ENCODE data around the gene TRAPPC5. TPM values are rescaled to one million over a fixed set of nuclear protein-coding genes. Genes with fewer than 3 reads are reported as not detected.

The TRAPPC5 gene
- total RNA-seq, 1 donor from 2014 or later: 116 TPM

DNA sequence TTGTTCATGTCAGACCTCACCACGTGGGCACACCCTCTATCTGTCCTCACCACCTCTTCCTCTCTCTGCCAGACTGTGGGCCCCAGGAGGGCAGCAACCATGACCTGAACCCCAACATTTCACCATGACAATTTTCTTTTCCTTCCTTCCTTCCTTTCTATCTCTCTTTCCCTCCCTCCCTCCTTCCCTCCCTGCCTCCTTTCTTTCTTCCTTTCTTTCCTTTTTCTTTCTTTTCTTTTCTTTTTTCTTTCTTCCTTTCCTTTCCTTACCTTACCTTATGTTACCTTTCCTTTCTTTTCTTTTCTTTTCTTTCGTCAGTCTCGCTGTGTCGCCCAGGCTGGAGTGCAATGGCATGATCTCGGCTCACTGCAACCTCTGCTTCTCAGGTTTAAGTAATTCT lies 30.0 kb downstream of the TRAPPC5 start:
- Histone ChIP-seq H3K36me3 (no peaks in the 10 kb centered on the region), H3K27ac (replicated peaks) (no peak overlapping the region), H3K9me3 (replicated peaks) (no peaks in the 10 kb centered on the region), H3K4me3 (no peak overlapping the region), H3K4me1 (no peaks in the 10 kb centered on the region), H3K27me3 (ENCODE audit: low read depth) (peaks cover 15% of the 10 kb centered on the region)
- intact Hi-C loops (cut with micrococcal nuclease): no loop called here
- no peak for DNase-seq
- TF ChIP-seq, protein P1, sequence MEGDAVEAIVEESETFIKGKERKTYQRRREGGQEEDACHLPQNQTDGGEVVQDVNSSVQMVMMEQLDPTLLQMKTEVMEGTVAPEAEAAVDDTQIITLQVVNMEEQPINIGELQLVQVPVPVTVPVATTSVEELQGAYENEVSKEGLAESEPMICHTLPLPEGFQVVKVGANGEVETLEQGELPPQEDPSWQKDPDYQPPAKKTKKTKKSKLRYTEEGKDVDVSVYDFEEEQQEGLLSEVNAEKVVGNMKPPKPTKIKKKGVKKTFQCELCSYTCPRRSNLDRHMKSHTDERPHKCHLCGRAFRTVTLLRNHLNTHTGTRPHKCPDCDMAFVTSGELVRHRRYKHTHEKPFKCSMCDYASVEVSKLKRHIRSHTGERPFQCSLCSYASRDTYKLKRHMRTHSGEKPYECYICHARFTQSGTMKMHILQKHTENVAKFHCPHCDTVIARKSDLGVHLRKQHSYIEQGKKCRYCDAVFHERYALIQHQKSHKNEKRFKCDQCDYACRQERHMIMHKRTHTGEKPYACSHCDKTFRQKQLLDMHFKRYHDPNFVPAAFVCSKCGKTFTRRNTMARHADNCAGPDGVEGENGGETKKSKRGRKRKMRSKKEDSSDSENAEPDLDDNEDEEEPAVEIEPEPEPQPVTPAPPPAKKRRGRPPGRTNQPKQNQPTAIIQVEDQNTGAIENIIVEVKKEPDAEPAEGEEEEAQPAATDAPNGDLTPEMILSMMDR (IDR thresholded peaks at IDR 0.05; ENCODE audit: borderline replicate concordance): no peak

DNA sequence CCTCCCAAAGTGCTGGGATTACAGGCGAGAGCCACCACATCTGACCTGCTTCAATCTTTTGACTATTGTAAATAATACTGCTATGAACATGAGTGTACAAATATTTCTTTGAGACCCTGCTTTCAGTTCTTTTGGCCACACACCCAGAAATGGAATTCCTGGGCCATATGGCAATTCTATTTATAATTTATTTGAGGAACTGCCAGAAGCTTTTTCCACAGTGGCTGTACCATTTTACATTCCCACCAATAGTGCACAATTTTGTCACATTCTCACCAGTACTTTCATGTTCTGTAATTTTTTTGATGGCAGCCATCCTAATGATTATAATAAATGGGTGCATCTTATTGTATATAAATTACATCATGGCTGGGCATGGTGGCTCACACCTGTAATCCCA lies 35.0 kb downstream of the TRAPPC5 start:
- TF ChIP-seq, protein P1 (IDR thresholded peaks at IDR 0.05; ENCODE audit: borderline replicate concordance): no peak
- no peak overlapping the region for H3K4me3 ChIP-seq
- H3K4me1 ChIP-seq: no peaks in the 10 kb centered on the region
- peaks cover 33% of the 10 kb centered on the region for H3K27me3 ChIP-seq (ENCODE audit: low read depth)
- intact Hi-C loops (cut with micrococcal nuclease): no loop called here
- peaks cover 16% of the 10 kb centered on the region for H3K9me3 ChIP-seq (replicated peaks)
- DNase-seq: no peak
- H3K36me3 ChIP-seq: no peaks in the 10 kb centered on the region
- H3K27ac ChIP-seq (replicated peaks): no peak overlapping the region

DNA sequence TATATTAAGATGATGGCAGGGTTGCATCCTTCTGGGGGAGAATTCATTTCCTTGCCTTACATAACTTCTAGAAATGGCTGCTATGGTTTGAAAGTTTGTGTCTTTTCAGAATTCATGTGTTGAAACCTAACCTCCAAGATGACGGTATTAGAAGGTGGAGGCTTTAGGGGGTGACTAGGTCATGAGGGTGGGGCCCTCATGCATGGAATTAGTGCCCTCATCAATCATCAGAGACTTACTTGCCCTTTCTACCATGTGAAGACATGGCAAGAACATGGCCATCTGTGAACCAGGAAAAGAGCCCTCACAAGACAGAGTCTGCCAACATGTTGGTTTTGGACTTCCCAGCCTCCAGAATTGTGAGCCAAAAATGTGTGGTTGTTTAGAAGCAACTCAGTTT lies 36.1 kb downstream of the TRAPPC5 start:
- Histone ChIP-seq H3K4me1 (no peaks in the 10 kb centered on the region), H3K27ac (replicated peaks) (no peak overlapping the region), H3K9me3 (replicated peaks) (peaks cover 16% of the 10 kb centered on the region), H3K27me3 (ENCODE audit: low read depth) (peaks cover 37% of the 10 kb centered on the region), H3K36me3 (no peaks in the 10 kb centered on the region), H3K4me3 (no peak overlapping the region)
- no peak for DNase-seq
- TF ChIP-seq, protein P1 (IDR thresholded peaks at IDR 0.05; ENCODE audit: borderline replicate concordance): no peak
- intact Hi-C loops (cut with micrococcal nuclease): no loop called here

DNA sequence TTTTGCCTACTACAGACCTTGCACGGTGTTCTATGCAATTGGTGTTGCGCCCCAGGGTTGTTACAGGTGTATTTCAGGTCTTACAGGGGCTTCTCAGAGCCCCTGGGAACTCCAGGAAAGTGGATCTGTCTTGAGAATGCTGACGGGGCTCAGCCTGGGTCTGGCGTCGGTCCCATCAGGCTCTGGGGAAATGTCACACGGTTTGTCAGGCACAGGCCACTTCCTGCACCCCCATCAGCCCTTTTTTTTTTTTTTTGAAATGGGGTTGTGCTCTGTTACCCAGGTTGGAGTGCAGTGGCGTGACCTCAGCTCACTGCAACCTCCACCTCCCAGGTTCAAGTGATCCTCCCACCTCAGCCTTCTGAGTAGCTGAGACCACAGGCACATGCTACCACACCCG lies 38.0 kb downstream of the TRAPPC5 start:
- DNase-seq: no peak
- Histone ChIP-seq H3K4me3 (no peak overlapping the region), H3K36me3 (no peaks in the 10 kb centered on the region), H3K27me3 (ENCODE audit: low read depth) (peaks cover 55% of the 10 kb centered on the region), H3K9me3 (replicated peaks) (peaks cover 16% of the 10 kb centered on the region), H3K4me1 (no peaks in the 10 kb centered on the region), H3K27ac (replicated peaks) (no peak overlapping the region)
- intact Hi-C loops (cut with micrococcal nuclease): no loop called here
- TF ChIP-seq, protein P1 (IDR thresholded peaks at IDR 0.05; ENCODE audit: borderline replicate concordance): no peak

DNA sequence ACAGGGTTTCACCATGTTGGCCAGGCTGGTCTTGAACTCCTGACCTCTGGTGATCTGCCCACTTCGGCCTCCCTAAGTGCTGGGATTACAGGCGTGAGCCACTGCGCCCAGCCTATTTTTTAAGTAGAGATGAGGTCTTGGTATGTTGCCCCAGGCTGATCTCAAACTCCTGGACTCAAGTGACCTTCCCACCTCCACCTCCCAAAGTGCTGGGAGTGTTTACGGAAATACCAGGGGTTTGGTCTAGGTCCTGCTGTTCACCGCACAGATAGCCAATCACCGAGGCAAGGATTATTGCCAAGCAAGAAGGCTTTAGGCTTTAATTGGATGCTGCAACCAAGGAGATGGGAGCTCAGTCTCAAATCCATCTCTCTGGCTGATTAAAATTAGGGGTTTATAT lies 39.7 kb downstream of the TRAPPC5 start:
- DNase-seq: no peak
- H3K9me3 ChIP-seq (replicated peaks): peaks cover 16% of the 10 kb centered on the region
- H3K27ac ChIP-seq (replicated peaks): no peak overlapping the region
- TF ChIP-seq, protein P1 (IDR thresholded peaks at IDR 0.05; ENCODE audit: borderline replicate concordance): no peak
- intact Hi-C loops (cut with micrococcal nuclease): no loop called here
- no peaks in the 10 kb centered on the region for H3K36me3 ChIP-seq
- peaks cover 69% of the 10 kb centered on the region for H3K27me3 ChIP-seq (ENCODE audit: low read depth)
- no peak overlapping the region for H3K4me3 ChIP-seq
- H3K4me1 ChIP-seq: no peaks in the 10 kb centered on the region

DNA sequence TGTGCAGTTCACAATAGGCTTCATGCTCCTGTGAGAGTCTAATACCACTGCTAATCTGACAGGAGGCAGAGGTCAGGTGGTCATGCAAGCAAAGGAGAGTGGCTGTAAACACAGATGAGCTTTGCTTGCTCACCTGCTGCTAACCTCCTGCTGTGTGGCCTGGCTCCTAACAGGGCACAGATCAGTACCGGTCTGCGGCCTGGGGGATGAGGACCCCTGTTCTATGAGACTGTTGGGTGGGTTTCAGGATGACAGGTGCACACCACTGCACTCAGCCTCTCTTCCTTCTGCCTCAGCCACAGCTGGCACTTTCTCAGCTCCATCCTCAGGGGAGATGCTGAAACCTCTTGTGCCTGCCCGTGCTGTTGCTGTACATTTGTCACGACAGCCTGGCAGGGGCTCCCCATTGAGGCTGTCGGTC lies 41.6 kb downstream of the TRAPPC5 start:
- TF ChIP-seq, protein P1 (IDR thresholded peaks at IDR 0.05; ENCODE audit: borderline replicate concordance): no peak
- Histone ChIP-seq H3K4me1 (no peaks in the 10 kb centered on the region), H3K9me3 (replicated peaks) (peaks cover 5% of the 10 kb centered on the region), H3K27ac (replicated peaks) (no peak overlapping the region), H3K27me3 (ENCODE audit: low read depth) (peaks cover 87% of the 10 kb centered on the region), H3K4me3 (no peak overlapping the region), H3K36me3 (no peaks in the 10 kb centered on the region)
- DNase-seq: no peak
- intact Hi-C loops (cut with micrococcal nuclease): no loop called here
